Motor neuron (in vitro differentiated cells): ENCODE results near the gene MIPEP. TPM values are rescaled to one million over a fixed set of nuclear protein-coding genes. Genes with fewer than 3 reads are reported as not detected.
A peak's percentile ranks its signal among the peaks of the same experiment; 100 is the strongest.

ENCODE experiments used
- ATAC-seq, 8 experiments: fragments of 200-7000 bp; cut with Tn5 transposase; replicated peaks in 6 of 8; 2 replicates each; pipeline ENCODE4 v1.8.0; 2021; ENCODE audit warnings: mild to moderate bottlenecking in 8 of 8, moderate library complexity in 8 of 8
- H3K27ac ChIP-seq, 2 donors: fragments of 250-450 bp; sonication (Bioruptor Pico); 2 replicates each; pipeline ENCODE4 v1.9.0; 2021; ENCODE audit warnings: antibody characterized with exemption in 2 of 2, mild to moderate bottlenecking in 2 of 2, moderate library complexity in 1 of 2
- H3K4me1 ChIP-seq, 2 donors: fragments of 250-450 bp; sonication (Bioruptor Pico); replicated peaks in 1 of 2; 2 replicates each; pipeline ENCODE4 v1.6.1; 2021; ENCODE audit warnings: antibody characterized with exemption in 2 of 2, mild to moderate bottlenecking in 2 of 2, moderate library complexity in 1 of 2
- H3K4me3 ChIP-seq, 5 donors: fragments of 250-450 bp; sonication (Bioruptor Pico); 2 replicates each; pipeline ENCODE4 v1.9.0; 2021; ENCODE audit warnings: antibody characterized with exemption in 5 of 5, mild to moderate bottlenecking in 5 of 5, moderate library complexity in 4 of 5
- WGBS, 10 experiments: fragments of 450-650 bp; shearing (Covaris generic); methylation state at CpG; one replicate each; pipeline ENCODE4 v1.0.0; 2022; 5-methylcytosine and 5-hydroxymethylcytosine counted together
- in situ Hi-C, 9 experiments: fragments of 400-800 bp; cut with MboI; loops; one replicate each; pipeline ENCODE4 v1.15.0; 2021; ENCODE audit warnings: low sequenced_read_pairs in 9 of 9, low pct_unique_long_range_greater_than_20kb in 2 of 9; ENCODE audit not compliant: unreplicated experiment in 9 of 9
- total RNA-seq, 8 experiments: library from RNA; unstranded; fragments of 300-600 nt; gene quantifications; 2 replicates each; pipeline versions ENCODE4 v1.2.3 to v1.2.4, GENCODE V29; 2022

MIPEP gene
- total RNA-seq, 8 experiments from 2014 or later = 5.9 to 26.5 (median 14.8) TPM

DNA sequence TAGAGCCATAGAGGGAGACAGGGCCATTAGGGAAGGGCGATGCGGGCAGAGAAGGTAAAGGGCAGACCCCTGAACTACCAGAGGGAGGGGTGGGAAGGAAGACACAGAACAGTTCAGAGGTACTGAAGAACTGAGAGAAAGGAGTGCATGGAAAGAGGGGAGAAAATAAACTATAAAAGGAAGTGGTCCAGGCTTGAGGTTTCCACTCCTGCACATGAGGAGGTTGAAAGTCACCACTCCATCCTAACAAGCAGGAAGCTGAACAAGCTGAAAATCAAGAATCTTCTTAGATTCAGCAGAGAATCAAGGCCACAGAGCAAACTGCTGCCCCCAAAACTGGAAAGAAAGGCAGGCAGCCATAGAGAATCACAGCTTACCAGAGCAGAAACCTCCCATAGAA is 45.1 kb downstream of the MIPEP start:
- no peak for ATAC-seq
- H3K4me3 ChIP-seq = no peak overlapping the region
- in situ Hi-C loops = no loop called here
- WGBS, 10 experiments = 57 to 100% (median 83%) methylated on average over 1 to 2 of the region's 2 CpGs; no CpG with 5 or more reads in 6 of the 10 experiments
- no peak overlapping the region for H3K27ac ChIP-seq
- H3K4me1 ChIP-seq = no peaks in the 10 kb centered on the region

DNA sequence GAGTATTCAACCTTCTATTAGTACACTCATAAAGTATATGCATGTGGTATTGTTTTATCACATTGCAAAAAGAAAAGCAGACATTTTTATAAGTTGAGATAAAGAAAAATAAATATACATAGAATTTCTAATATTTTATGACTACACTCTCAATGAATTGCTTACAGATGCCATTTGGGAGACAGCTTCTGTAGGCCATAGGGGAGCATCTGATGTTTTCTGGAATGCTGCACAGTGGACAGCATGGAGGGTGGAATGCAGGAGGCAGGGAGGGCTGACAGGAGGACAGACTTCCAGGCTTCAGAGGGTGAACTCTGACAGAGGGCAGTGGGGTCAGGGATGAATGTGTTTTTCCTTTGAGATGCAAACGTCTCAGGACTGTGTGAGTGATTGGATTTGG is 45.8 kb downstream of the MIPEP start:
- in situ Hi-C loops = no loop called here
- H3K4me1 ChIP-seq = no peaks in the 10 kb centered on the region
- H3K27ac ChIP-seq = no peak overlapping the region
- H3K4me3 ChIP-seq = no peak overlapping the region
- WGBS, 10 experiments = 0 to 20% (median 0%) methylated on average over 1 of the region's 1 CpG; no CpG with 5 or more reads in 5 of the 10 experiments
- ATAC-seq = no peak

DNA sequence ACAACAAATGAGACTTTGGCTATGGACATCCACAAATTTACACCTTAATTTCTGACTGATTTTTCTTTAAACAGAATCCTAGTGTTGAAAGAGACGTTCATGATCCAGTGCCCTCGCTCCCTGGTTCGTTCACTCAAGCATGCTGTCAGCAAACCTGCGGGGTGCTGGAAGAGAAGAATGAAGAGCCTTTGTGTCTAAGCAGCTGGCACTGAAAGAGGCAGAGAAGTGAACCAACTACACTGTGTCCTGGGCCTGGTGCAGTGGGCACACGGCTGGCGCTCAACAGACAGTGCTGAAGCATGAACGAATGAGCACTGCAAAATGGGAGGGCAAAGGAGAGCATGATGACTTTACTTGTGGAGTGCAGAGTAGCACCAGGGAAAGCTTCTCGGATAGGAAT is 46.8 kb downstream of the MIPEP start:
- in situ Hi-C loops = no loop called here

GRCh38 chr13:23833733-23834611 is 55.2 kb downstream of the MIPEP start:
- Histone ChIP-seq H3K4me1 (no peaks in the 10 kb centered on the region), H3K4me3 (no peak overlapping the region), H3K27ac (no peak overlapping the region)
- in situ Hi-C loops = no loop called here
- 90 to 100% (median 97%) methylated on average over 1 to 18 of the region's 36 CpGs; no CpG with 5 or more reads in 4 of the 10 experiments for WGBS, 10 experiments
- ATAC-seq = no peak

More for the DNA sequence above, 46.8 kb downstream of the MIPEP start:
- no peak for ATAC-seq
- Histone ChIP-seq H3K4me3 (no peak overlapping the region), H3K4me1 (no peaks in the 10 kb centered on the region), H3K27ac (no peak overlapping the region)
- WGBS, 10 experiments = 33 to 100% (median 85%) methylated on average over 1 to 8 of the region's 8 CpGs; no CpG with 5 or more reads in 2 of the 10 experiments

DNA sequence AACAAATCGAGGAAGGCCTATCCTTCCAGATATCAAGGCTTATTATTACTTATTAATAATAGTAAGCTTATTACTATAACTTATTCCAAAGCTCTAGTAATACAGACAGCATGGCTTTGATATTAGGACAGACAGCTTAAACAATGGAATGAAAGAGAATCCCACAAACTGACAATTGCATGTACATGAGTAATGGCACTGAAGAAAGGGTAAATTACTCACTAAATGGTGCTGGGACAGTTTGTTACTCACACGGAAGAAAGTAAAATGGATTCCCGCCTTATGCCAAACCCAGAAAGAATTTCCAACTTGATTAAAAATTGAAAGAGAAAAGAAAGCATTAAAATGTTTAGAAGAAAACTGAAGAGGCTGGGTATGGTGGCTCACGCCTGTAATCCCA is 60.3 kb downstream of the MIPEP start:
- WGBS, 10 experiments = 33 to 86% (median 71%) methylated on average over 2 to 4 of the region's 4 CpGs; no CpG with 5 or more reads in 1 of the 10 experiments
- peak in 1 of 8 experiments; percentile 21 for ATAC-seq
- in situ Hi-C loops = no loop called here
- no peak overlapping the region for H3K4me3 ChIP-seq
- H3K27ac ChIP-seq = no peak overlapping the region
- H3K4me1 ChIP-seq = no peaks in the 10 kb centered on the region

- no peak overlapping the region for H3K27ac ChIP-seq
- no peak overlapping the region for H3K4me3 ChIP-seq
- H3K4me1 ChIP-seq = no peaks in the 10 kb centered on the region
- WGBS, 10 experiments = 85 to 100% (median 97%) methylated on average over 2 to 4 of the region's 4 CpGs
- in situ Hi-C loops = no loop called here
- ATAC-seq = no peak
Observed at GRCh38 chr13:23828086-23828485, 61.1 kb downstream of the MIPEP start.

- WGBS, 10 experiments = 17 to 100% (median 85%) methylated on average over 1 to 2 of the region's 2 CpGs
- H3K27ac ChIP-seq = no peak overlapping the region
- peaks cover 0 to 3% of the 10 kb centered on the region in 2 donors for H3K4me1 ChIP-seq
- ATAC-seq = no peak
- in situ Hi-C loops = no loop called here
- no peak overlapping the region for H3K4me3 ChIP-seq
Observed at GRCh38 chr13:23825179-23825578, 64.0 kb downstream of the MIPEP start.

DNA sequence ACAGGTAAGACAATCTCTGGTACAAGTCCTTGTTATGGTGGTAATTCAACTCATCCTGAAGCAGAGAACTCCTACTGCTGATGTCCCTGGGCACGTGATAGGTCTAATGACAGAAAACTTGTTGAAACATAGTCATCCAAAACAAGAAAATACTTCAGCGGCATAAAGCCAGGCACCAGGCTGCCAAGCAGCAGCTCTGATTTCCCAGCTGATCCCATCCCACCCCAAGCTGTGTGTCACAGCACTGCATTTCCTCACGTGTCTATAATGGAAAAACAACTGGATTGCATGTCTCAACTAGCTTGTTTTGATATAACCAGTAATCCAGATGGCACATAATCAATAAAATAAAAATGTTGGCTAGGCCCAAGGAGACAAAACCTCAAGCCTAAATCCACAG is 64.8 kb downstream of the MIPEP start:
- Histone ChIP-seq H3K4me1 (peaks cover 0 to 3% of the 10 kb centered on the region in 2 donors), H3K27ac (no peak overlapping the region), H3K4me3 (no peak overlapping the region)
- 0 to 100% (median 65%) methylated on average over 2 to 3 of the region's 3 CpGs; no CpG with 5 or more reads in 2 of the 10 experiments for WGBS, 10 experiments
- no peak for ATAC-seq
- in situ Hi-C loops = no loop called here

- Histone ChIP-seq H3K4me1 (peaks cover 0 to 3% of the 10 kb centered on the region in 2 donors), H3K4me3 (no peak overlapping the region), H3K27ac (no peak overlapping the region)
- ATAC-seq = peak in 1 of 8 experiments; percentile 32
- WGBS, 10 experiments = 70 to 95% (median 85%) methylated on average over 1 to 3 of the region's 3 CpGs; no CpG with 5 or more reads in 2 of the 10 experiments
- in situ Hi-C loops = no loop called here
Observed at GRCh38 chr13:23822252-23822824, 66.9 kb downstream of the MIPEP start.

GRCh38 chr13:23820530-23820929 is 68.7 kb downstream of the MIPEP start:
- no peak overlapping the region for H3K27ac ChIP-seq
- H3K4me3 ChIP-seq = no peak overlapping the region
- peaks cover 0 to 3% of the 10 kb centered on the region in 2 donors for H3K4me1 ChIP-seq
- no peak for ATAC-seq
- WGBS, 10 experiments = 80 to 100% (median 97%) methylated on average over 1 to 3 of the region's 3 CpGs; no CpG with 5 or more reads in 2 of the 10 experiments
- in situ Hi-C loops = no loop called here

DNA sequence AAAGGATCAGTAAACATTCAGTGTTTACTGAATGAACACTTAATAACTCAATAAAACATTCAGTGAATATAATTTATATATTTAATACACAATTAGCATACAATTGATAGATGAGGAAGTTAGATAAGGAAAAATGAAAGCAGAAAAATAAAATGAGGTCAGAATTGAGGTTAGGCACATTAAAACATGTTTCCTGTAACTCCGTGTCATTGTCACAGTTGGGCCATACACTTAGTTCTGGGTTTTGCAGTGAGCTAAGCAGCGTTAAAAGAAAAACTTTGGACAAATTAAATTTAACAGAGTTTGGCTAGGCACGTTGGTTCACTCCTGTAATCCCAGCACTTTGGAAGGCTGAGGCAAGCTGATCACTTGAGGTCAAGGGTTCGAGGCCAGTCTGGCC is 71.4 kb downstream of the MIPEP start:
- 80 to 100% (median 93%) methylated on average over 2 to 4 of the region's 4 CpGs for WGBS, 10 experiments
- in situ Hi-C loops = no loop called here
- no peak overlapping the region for H3K4me3 ChIP-seq
- ATAC-seq = no peak
- H3K4me1 ChIP-seq = peaks cover 0 to 3% of the 10 kb centered on the region in 2 donors
- H3K27ac ChIP-seq = no peak overlapping the region

DNA sequence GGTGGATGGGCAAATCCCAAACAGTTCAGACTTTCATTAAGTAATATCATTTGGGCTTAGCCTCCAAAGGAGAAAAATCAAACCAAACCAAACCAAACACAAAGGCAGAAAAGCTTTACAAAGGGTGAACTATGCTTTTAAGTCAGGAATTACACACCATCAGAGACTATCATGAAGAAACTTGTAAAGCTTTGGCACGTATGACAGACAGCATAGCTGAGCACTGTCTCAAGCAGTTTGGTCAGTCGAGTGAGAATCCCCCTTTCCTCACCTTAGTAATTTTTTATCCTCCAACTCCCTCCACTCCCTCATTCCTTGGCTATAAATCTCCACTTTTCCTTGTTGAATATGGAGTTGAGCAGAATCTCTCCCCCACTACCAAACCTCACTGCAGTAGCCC is 72.1 kb downstream of the MIPEP start:
- 60 to 100% (median 95%) methylated on average over 1 to 2 of the region's 2 CpGs; no CpG with 5 or more reads in 4 of the 10 experiments for WGBS, 10 experiments
- in situ Hi-C loops = no loop called here
- ATAC-seq = no peak
- Histone ChIP-seq H3K4me3 (no peak overlapping the region), H3K4me1 (peaks cover 0 to under 1% of the 10 kb centered on the region in 2 donors), H3K27ac (no peak overlapping the region)

- no peak for ATAC-seq
- in situ Hi-C loops = no loop called here
- Histone ChIP-seq H3K4me1 (no peaks in the 10 kb centered on the region), H3K27ac (no peak overlapping the region), H3K4me3 (no peak overlapping the region)
- WGBS, 10 experiments = 80 to 100% (median 92%) methylated on average over 1 to 3 of the region's 3 CpGs; no CpG with 5 or more reads in 1 of the 10 experiments
Observed at GRCh38 chr13:23813635-23814034, 75.6 kb downstream of the MIPEP start.
